Loucy (cell line): ENCODE results near the gene KRT37.

Experiments
- H2AFZ ChIP-seq: fragments of 200-600 bp; sonication (generic); 2 replicates; pipeline ENCODE4 v1.6.0; 2016; ENCODE audit warnings: antibody characterized with exemption, mild to moderate bottlenecking, low read length, moderate library complexity
- H3F3A ChIP-seq: fragments of 200-600 bp; 2 replicates; pipeline ENCODE4 v1.6.0; 2016; ENCODE audit warnings: antibody characterized with exemption, low read depth, mild to moderate bottlenecking
- H3K27me3 ChIP-seq: fragments of 200-600 bp; sonication (generic); 2 replicates; pipeline ENCODE4 v1.6.1; 2014; ENCODE audit warnings: low read length, mild to moderate bottlenecking; ENCODE audit not compliant: insufficient read depth, poor library complexity, severe bottlenecking
- H3K36me3 ChIP-seq: fragments of 200-600 bp; sonication (generic); 2 replicates; pipeline ENCODE4 v1.6.1; 2016; ENCODE audit warnings: low read length; ENCODE audit not compliant: insufficient read depth
- H3K4me1 ChIP-seq: fragments of 200-600 bp; sonication (generic); 2 replicates; pipeline ENCODE4 v1.5.1; 2014; ENCODE audit warnings: low read length, mild to moderate bottlenecking; ENCODE audit not compliant: insufficient read depth, poor library complexity, severe bottlenecking
- H3K4me2 ChIP-seq: fragments of 200-600 bp; sonication (generic); 2 replicates; pipeline ENCODE4 v1.6.0; 2014; ENCODE audit warnings: antibody characterized with exemption, low read length, low read depth, mild to moderate bottlenecking; ENCODE audit not compliant: poor library complexity, severe bottlenecking
- H3K4me3 ChIP-seq: fragments of 200-600 bp; sonication (generic); 2 replicates; pipeline ENCODE4 v1.5.1; 2014; ENCODE audit warnings: low read length, mild to moderate bottlenecking, mixed read lengths; ENCODE audit not compliant: poor library complexity, severe bottlenecking
- H3K79me2 ChIP-seq: fragments of 200-600 bp; sonication (generic); 2 replicates; pipeline ENCODE4 v1.6.1; 2014; ENCODE audit warnings: low read length; ENCODE audit not compliant: insufficient read depth
- H3K9ac ChIP-seq: fragments of 200-600 bp; sonication (generic); 2 replicates; pipeline ENCODE4 v1.6.0; 2014; ENCODE audit warnings: mild to moderate bottlenecking, low read depth, low read length, moderate library complexity; ENCODE audit not compliant: poor library complexity, severe bottlenecking
- H3K9me2 ChIP-seq: fragments of 200-600 bp; sonication (generic); replicated peaks from 2 replicates; pipeline ENCODE4 v1.6.1; 2016; ENCODE audit warnings: low read depth, low read length, mixed read lengths
- H3K9me3 ChIP-seq: fragments of 200-600 bp; sonication (generic); 2 replicates; pipeline ENCODE4 v1.6.1; 2014; ENCODE audit warnings: mild to moderate bottlenecking, antibody characterized with exemption, low read length, low read depth; ENCODE audit not compliant: insufficient read depth
- H4K20me1 ChIP-seq: fragments of 200-600 bp; sonication (generic); 2 replicates; pipeline ENCODE4 v1.6.0; 2014; ENCODE audit warnings: antibody characterized with exemption, low read length, mild to moderate bottlenecking; ENCODE audit not compliant: insufficient read depth, poor library complexity, severe bottlenecking
- EZH2phosphoT487 ChIP-seq: fragments of 200-600 bp; IDR thresholded peaks from 2 replicates; pipeline ENCODE4 v1.6.1; 2018; ENCODE audit warnings: antibody characterized with exemption, mild to moderate bottlenecking, moderate library complexity, borderline replicate concordance
- TF ChIP-seq, protein P1 (sequence below): fragments of 200-600 bp; sonication (generic); conservative IDR thresholded peaks from 2 replicates; pipeline ENCODE4 v1.5.1; 2014; ENCODE audit warnings: mild to moderate bottlenecking, antibody characterized with exemption, low read length

KRT37 gene

GRCh38 chr17:41444186-41444585 lies 19.8 kb upstream of the KRT37 start:
- TF ChIP-seq EZH2phosphoT487: no peak
- TF ChIP-seq, protein P1, sequence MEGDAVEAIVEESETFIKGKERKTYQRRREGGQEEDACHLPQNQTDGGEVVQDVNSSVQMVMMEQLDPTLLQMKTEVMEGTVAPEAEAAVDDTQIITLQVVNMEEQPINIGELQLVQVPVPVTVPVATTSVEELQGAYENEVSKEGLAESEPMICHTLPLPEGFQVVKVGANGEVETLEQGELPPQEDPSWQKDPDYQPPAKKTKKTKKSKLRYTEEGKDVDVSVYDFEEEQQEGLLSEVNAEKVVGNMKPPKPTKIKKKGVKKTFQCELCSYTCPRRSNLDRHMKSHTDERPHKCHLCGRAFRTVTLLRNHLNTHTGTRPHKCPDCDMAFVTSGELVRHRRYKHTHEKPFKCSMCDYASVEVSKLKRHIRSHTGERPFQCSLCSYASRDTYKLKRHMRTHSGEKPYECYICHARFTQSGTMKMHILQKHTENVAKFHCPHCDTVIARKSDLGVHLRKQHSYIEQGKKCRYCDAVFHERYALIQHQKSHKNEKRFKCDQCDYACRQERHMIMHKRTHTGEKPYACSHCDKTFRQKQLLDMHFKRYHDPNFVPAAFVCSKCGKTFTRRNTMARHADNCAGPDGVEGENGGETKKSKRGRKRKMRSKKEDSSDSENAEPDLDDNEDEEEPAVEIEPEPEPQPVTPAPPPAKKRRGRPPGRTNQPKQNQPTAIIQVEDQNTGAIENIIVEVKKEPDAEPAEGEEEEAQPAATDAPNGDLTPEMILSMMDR: no peak
- Histone ChIP-seq H3K27me3 (peaks cover 12% of the 10 kb centered on the region), H3K4me2 (no peak overlapping the region), H4K20me1 (no peaks in the 10 kb centered on the region), H3K4me1 (no peaks in the 10 kb centered on the region), H3K79me2 (no peaks in the 10 kb centered on the region), H3K4me3 (no peak overlapping the region), H3K36me3 (no peaks in the 10 kb centered on the region), H2AFZ (no peak overlapping the region), H3F3A (no peaks in the 10 kb centered on the region), H3K9me2 (no peaks in the 10 kb centered on the region), H3K9me3 (no peaks in the 10 kb centered on the region), H3K9ac (no peak overlapping the region)

GRCh38 chr17:41442739-41443138 lies 18.4 kb upstream of the KRT37 start:
- no peak overlapping the region for H2AFZ ChIP-seq

GRCh38 chr17:41440531-41441033 lies 16.2 kb upstream of the KRT37 start, which contains the start of gene KRT38:
Gene KRT38, minus strand, starts transcription at chr17:41440983. Its CDS starts 62 bp downstream, at chr17:41440921.
- Histone ChIP-seq H3F3A (no peaks in the 10 kb centered on the region), H2AFZ (no peak within 1 kb of the TSS), H4K20me1 (no peaks in the 10 kb centered on the region), H3K4me1 (no peaks in the 10 kb centered on the region), H3K79me2 (no peaks in the 10 kb centered on the region), H3K27me3 (peaks cover 12% of the 10 kb centered on the region), H3K9me3 (no peaks in the 10 kb centered on the region), H3K9ac (no peak within 1 kb of the TSS), H3K9me2 (no peaks in the 10 kb centered on the region), H3K4me3 (no peak within 1 kb of the TSS), H3K4me2 (no peak within 1 kb of the TSS), H3K36me3 (no peaks in the 10 kb centered on the region)
- no peak for TF ChIP-seq EZH2phosphoT487
- TF ChIP-seq, protein P1: no peak

More at GRCh38 chr17:41442739-41443138, 18.4 kb upstream of the KRT37 start:
- no peaks in the 10 kb centered on the region for H3K36me3 ChIP-seq
- TF ChIP-seq EZH2phosphoT487: no peak
- TF ChIP-seq, protein P1: no peak
- no peaks in the 10 kb centered on the region for H3F3A ChIP-seq
- H3K4me1 ChIP-seq: no peaks in the 10 kb centered on the region
- no peaks in the 10 kb centered on the region for H3K9me3 ChIP-seq
- H3K9ac ChIP-seq: no peak overlapping the region
- H3K9me2 ChIP-seq: no peaks in the 10 kb centered on the region
- H4K20me1 ChIP-seq: no peaks in the 10 kb centered on the region
- H3K79me2 ChIP-seq: no peaks in the 10 kb centered on the region
- H3K27me3 ChIP-seq: peaks cover 12% of the 10 kb centered on the region
- no peak overlapping the region for H3K4me2 ChIP-seq
- no peak overlapping the region for H3K4me3 ChIP-seq
